HUES64 (cell line): ENCODE measurements around the gene COPZ2.
A peak's percentile ranks its signal among the peaks of the same experiment; 100 is the strongest.

Source experiments
- H3K27ac ChIP-seq: 2 replicates; pipeline ENCODE4 v1.7.0; 2013; ENCODE audit warnings: low read depth, low read length, inconsistent platforms
- H3K27me3 ChIP-seq: 2 replicates; pipeline ENCODE4 v1.6.1; 2013; ENCODE audit warnings: mild to moderate bottlenecking, low read length; ENCODE audit not compliant: insufficient read depth
- H3K36me3 ChIP-seq: 2 replicates; pipeline ENCODE4 v1.6.1; 2013; ENCODE audit warnings: mild to moderate bottlenecking, low read length; ENCODE audit not compliant: insufficient read depth
- H3K4me1 ChIP-seq: 2 replicates; pipeline ENCODE4 v1.6.1; 2013; ENCODE audit warnings: mild to moderate bottlenecking, low read length, moderate library complexity; ENCODE audit not compliant: insufficient read depth
- H3K4me3 ChIP-seq: 2 replicates; pipeline ENCODE4 v1.5.1; 2013; ENCODE audit warnings: mild to moderate bottlenecking, low read length, moderate library complexity
- H3K9ac ChIP-seq: 2 replicates; pipeline ENCODE4 v1.6.1; 2013; ENCODE audit warnings: mild to moderate bottlenecking, low read depth, low read length
- H3K9me3 ChIP-seq: 2 replicates; pipeline ENCODE4 v1.6.1; 2013; ENCODE audit warnings: low read depth, low read length; ENCODE audit not compliant: insufficient read depth
- WGBS: fragments of 150-250, 120-280 bp; methylation state at CpG from one replicate; pipeline ENCODE4 v1.1.7; 2013; ENCODE audit warnings: missing lambda C conversion rate; 5-methylcytosine and 5-hydroxymethylcytosine counted together

The COPZ2 gene

GRCh38 chr17:48067245-48067644 lies 29.6 kb upstream of the COPZ2 start:
- Histone ChIP-seq H3K36me3 (peaks cover 81% of the 10 kb centered on the region), H3K9me3 (no peaks in the 10 kb centered on the region), H3K4me1 (no peaks in the 10 kb centered on the region), H3K4me3 (no peak overlapping the region), H3K27me3 (no peaks in the 10 kb centered on the region), H3K27ac (no peak overlapping the region), H3K9ac (no peak overlapping the region)
- WGBS, result 93% methylated on average over 3 of the region's 3 CpGs

GRCh38 chr17:48066656-48067055 lies 29.1 kb upstream of the COPZ2 start:
- H3K9ac ChIP-seq, result no peak overlapping the region
- no peak overlapping the region for H3K27ac ChIP-seq
- H3K27me3 ChIP-seq, result no peaks in the 10 kb centered on the region
- no peak overlapping the region for H3K4me3 ChIP-seq
- H3K4me1 ChIP-seq, result no peaks in the 10 kb centered on the region
- no peaks in the 10 kb centered on the region for H3K9me3 ChIP-seq
- 92% methylated on average over 1 of the region's 1 CpG for WGBS
- peaks cover 81% of the 10 kb centered on the region for H3K36me3 ChIP-seq

- Histone ChIP-seq H3K9me3 (no peaks in the 10 kb centered on the region), H3K4me3 (no peak overlapping the region), H3K9ac (no peak overlapping the region), H3K4me1 (no peaks in the 10 kb centered on the region), H3K36me3 (peaks cover 81% of the 10 kb centered on the region), H3K27me3 (no peaks in the 10 kb centered on the region), H3K27ac (no peak overlapping the region)
- WGBS, result 89% methylated on average over 1 of the region's 1 CpG
Measured at GRCh38 chr17:48066192-48066591, 28.6 kb upstream of the COPZ2 start.

GRCh38 chr17:48064638-48065037 lies 27.0 kb upstream of the COPZ2 start:
- H3K4me3 ChIP-seq, result no peak overlapping the region
- H3K4me1 ChIP-seq, result no peaks in the 10 kb centered on the region
- no peaks in the 10 kb centered on the region for H3K9me3 ChIP-seq
- no peak overlapping the region for H3K27ac ChIP-seq
- H3K27me3 ChIP-seq, result no peaks in the 10 kb centered on the region
- H3K9ac ChIP-seq, result no peak overlapping the region
- H3K36me3 ChIP-seq, result peaks cover 78% of the 10 kb centered on the region
- 83% methylated on average over 3 of the region's 3 CpGs for WGBS

GRCh38 chr17:48062273-48062672 lies 24.7 kb upstream of the COPZ2 start:
- Histone ChIP-seq H3K4me3 (no peak overlapping the region), H3K36me3 (peaks cover 85% of the 10 kb centered on the region), H3K9ac (no peak overlapping the region), H3K4me1 (no peaks in the 10 kb centered on the region), H3K27me3 (no peaks in the 10 kb centered on the region), H3K9me3 (no peaks in the 10 kb centered on the region), H3K27ac (no peak overlapping the region)
- WGBS, result 98% methylated on average over 7 of the region's 7 CpGs

GRCh38 chr17:48060249-48060648 lies 22.7 kb upstream of the COPZ2 start:
- no peaks in the 10 kb centered on the region for H3K9me3 ChIP-seq
- peaks cover 87% of the 10 kb centered on the region for H3K36me3 ChIP-seq
- no peak overlapping the region for H3K4me3 ChIP-seq
- peaks cover 12% of the 10 kb centered on the region for H3K4me1 ChIP-seq
- no peak overlapping the region for H3K27ac ChIP-seq
- 96% methylated on average over 7 of the region's 7 CpGs for WGBS
- no peak overlapping the region for H3K9ac ChIP-seq
- no peaks in the 10 kb centered on the region for H3K27me3 ChIP-seq

- Histone ChIP-seq H3K9ac (no peak overlapping the region), H3K27me3 (no peaks in the 10 kb centered on the region), H3K9me3 (no peaks in the 10 kb centered on the region), H3K4me1 (peaks cover 15% of the 10 kb centered on the region), H3K27ac (no peak overlapping the region), H3K36me3 (peaks cover 76% of the 10 kb centered on the region), H3K4me3 (no peak overlapping the region)
- WGBS, result 96% methylated on average over 32 of the region's 32 CpGs
Measured at GRCh38 chr17:48059125-48059668, 21.6 kb upstream of the COPZ2 start.

- Histone ChIP-seq H3K4me3 (no peak overlapping the region), H3K36me3 (peaks cover 72% of the 10 kb centered on the region), H3K4me1 (peaks cover 20% of the 10 kb centered on the region), H3K27ac (no peak overlapping the region), H3K9me3 (no peaks in the 10 kb centered on the region), H3K27me3 (no peaks in the 10 kb centered on the region), H3K9ac (no peak overlapping the region)
- WGBS, result 96% methylated on average over 11 of the region's 11 CpGs
Measured at GRCh38 chr17:48058393-48059124, 21.0 kb upstream of the COPZ2 start.

GRCh38 chr17:48057626-48058025 lies 20.0 kb upstream of the COPZ2 start:
- 81% methylated on average over 4 of the region's 4 CpGs for WGBS
- peaks cover 30% of the 10 kb centered on the region for H3K4me1 ChIP-seq
- H3K27me3 ChIP-seq, result no peaks in the 10 kb centered on the region
- H3K9ac ChIP-seq, result no peak overlapping the region
- no peak overlapping the region for H3K4me3 ChIP-seq
- H3K36me3 ChIP-seq, result peaks cover 68% of the 10 kb centered on the region
- H3K27ac ChIP-seq, result 0 out of 2 replicates have a peak overlapping the region, but pooled peaks have one; percentile 93
- no peaks in the 10 kb centered on the region for H3K9me3 ChIP-seq

- Histone ChIP-seq H3K27ac (peak overlapping the region; percentile 93), H3K4me3 (0 out of 2 replicates have a peak overlapping the region, but pooled peaks have one; percentile 73), H3K4me1 (peaks cover 36% of the 10 kb centered on the region), H3K27me3 (no peaks in the 10 kb centered on the region), H3K36me3 (peaks cover 68% of the 10 kb centered on the region), H3K9me3 (no peaks in the 10 kb centered on the region), H3K9ac (peak overlapping the region; percentile 73; the same call in 1 of the 2 replicates)
- WGBS, result 85% methylated on average over 2 of the region's 2 CpGs
Measured at GRCh38 chr17:48056879-48057278, 19.3 kb upstream of the COPZ2 start.

- no peaks in the 10 kb centered on the region for H3K9me3 ChIP-seq
- peak overlapping the region; percentile 73 for H3K9ac ChIP-seq
- H3K4me1 ChIP-seq, result peaks cover 40% of the 10 kb centered on the region
- peak overlapping the region; percentile 93 for H3K27ac ChIP-seq
- H3K36me3 ChIP-seq, result peaks cover 67% of the 10 kb centered on the region
- peak overlapping the region; percentile 73 for H3K4me3 ChIP-seq
- no peaks in the 10 kb centered on the region for H3K27me3 ChIP-seq
- WGBS, result 89% methylated on average over 10 of the region's 10 CpGs
Measured at GRCh38 chr17:48056246-48056745, 18.7 kb upstream of the COPZ2 start.
